Stimulated activated naive CD8-positive, alpha-beta T cell treated with anti-CD3 and anti-CD28 coated beads, Interleukin-15, Interleukin-2, amounts not matched to agents 100 ng/mL and 50 ng/mL, for 24 hours (primary cell): ENCODE results near the gene CTSS.

Source experiments
- H3K27ac Mint-ChIP-seq: one replicate; pipeline ENCODE4 v1.8.0; 2021; ENCODE audit warnings: mild to moderate bottlenecking, mixed read lengths
- H3K27me3 Mint-ChIP-seq: one replicate; pipeline ENCODE4 v1.8.0; 2021; ENCODE audit warnings: mixed read lengths
- H3K36me3 Mint-ChIP-seq: one replicate; pipeline ENCODE4 v1.8.0; 2021; ENCODE audit warnings: low read depth, mixed read lengths
- H3K4me1 Mint-ChIP-seq: one replicate; pipeline ENCODE4 v1.8.0; 2021; ENCODE audit warnings: low read depth, mixed read lengths
- H3K4me3 Mint-ChIP-seq: one replicate; pipeline ENCODE4 v1.8.0; 2021; ENCODE audit warnings: mild to moderate bottlenecking, mixed read lengths
- H3K9me3 Mint-ChIP-seq: one replicate; pipeline ENCODE4 v1.8.0; 2021; ENCODE audit warnings: mixed read lengths

The CTSS gene

DNA sequence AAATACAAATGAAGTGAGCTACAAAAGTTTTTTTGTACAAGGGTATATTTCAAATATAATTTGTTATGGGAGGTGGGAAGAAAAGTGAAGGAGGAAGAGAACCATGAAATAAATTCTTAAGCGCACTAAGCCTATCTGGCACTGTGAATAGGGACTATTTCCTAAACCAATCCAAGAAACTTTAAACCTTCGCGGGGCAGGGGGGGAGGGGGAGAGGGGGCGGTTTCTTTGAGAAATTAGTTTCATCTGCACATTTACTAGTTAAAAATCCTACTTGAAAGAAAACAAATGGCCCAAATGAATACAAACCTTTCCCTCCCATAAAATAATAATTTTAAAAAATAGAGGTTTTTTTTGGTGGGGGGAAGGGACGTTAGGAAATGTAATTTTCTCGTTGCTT is 69.0 kb downstream of the CTSS start:
- peak overlapping the region; percentile 96 for H3K4me3 Mint-ChIP-seq
- H3K27me3 Mint-ChIP-seq, result no peaks in the 10 kb centered on the region
- H3K36me3 Mint-ChIP-seq, result peaks cover 20% of the 10 kb centered on the region
- peak overlapping the region; percentile 82 for H3K27ac Mint-ChIP-seq
- peaks cover 20% of the 10 kb centered on the region for H3K4me1 Mint-ChIP-seq
- H3K9me3 Mint-ChIP-seq, result no peaks in the 10 kb centered on the region

- no peaks in the 10 kb centered on the region for H3K9me3 Mint-ChIP-seq
- H3K4me3 Mint-ChIP-seq, result peak overlapping the region; percentile 96
- H3K27ac Mint-ChIP-seq, result peak overlapping the region; percentile 18
- peaks cover 23% of the 10 kb centered on the region for H3K36me3 Mint-ChIP-seq
- peaks cover 22% of the 10 kb centered on the region for H3K4me1 Mint-ChIP-seq
- no peaks in the 10 kb centered on the region for H3K27me3 Mint-ChIP-seq
These were observed 69.4 kb downstream of the CTSS start for GRCh38 chr1:150696162-150696561.

- Mint-ChIP-seq H3K4me1 (peaks cover 22% of the 10 kb centered on the region), H3K4me3 (peak overlapping the region; percentile 39), H3K27me3 (no peaks in the 10 kb centered on the region), H3K36me3 (peaks cover 26% of the 10 kb centered on the region), H3K9me3 (no peaks in the 10 kb centered on the region), H3K27ac (no peak overlapping the region)
These were observed 70.0 kb downstream of the CTSS start for GRCh38 chr1:150695561-150695960.

DNA sequence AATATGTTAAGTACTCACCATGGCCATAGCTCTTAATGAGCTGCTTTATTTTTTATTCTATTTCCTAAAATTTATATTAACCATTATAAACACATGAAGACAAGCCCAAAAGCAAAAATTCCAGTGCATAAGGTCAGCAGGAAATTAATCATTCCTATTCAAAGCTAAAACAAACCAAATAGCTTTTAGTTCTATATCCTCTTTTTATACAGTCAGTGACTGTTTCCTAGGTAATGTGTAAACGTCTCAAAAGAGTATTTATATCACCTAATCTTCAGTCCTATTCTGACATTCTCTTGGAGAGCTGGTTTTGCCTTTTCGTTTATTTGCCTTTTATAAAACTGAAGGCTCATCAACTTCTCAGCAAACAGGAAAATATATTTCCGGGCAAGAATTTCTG is 72.9 kb downstream of the CTSS start:
- peaks cover 27% of the 10 kb centered on the region for H3K4me1 Mint-ChIP-seq
- H3K36me3 Mint-ChIP-seq, result peaks cover 37% of the 10 kb centered on the region

DNA sequence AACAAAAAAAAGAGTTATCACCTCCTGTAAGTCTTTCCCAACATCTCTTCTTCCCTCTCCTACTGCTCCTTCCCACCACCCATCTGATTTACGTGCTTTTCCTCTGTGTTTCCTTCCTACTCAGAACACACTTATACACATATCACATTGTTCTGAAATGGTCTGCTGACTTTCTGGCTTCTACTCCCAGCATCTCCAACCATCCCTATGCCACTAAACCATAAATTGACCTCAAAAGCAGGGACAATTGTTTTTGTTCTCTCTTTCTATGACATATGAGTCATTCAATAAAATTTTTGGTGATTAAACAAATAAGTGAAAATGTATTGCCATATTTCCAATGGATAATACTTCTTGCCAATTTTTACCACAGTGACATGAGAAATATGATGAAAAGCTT is 76.8 kb downstream of the CTSS start:
- peak overlapping the region; percentile 14 for H3K27ac Mint-ChIP-seq
- H3K4me3 Mint-ChIP-seq, result no peak overlapping the region
- peaks cover 23% of the 10 kb centered on the region for H3K4me1 Mint-ChIP-seq
- no peaks in the 10 kb centered on the region for H3K9me3 Mint-ChIP-seq
- no peaks in the 10 kb centered on the region for H3K27me3 Mint-ChIP-seq
- peaks cover 38% of the 10 kb centered on the region for H3K36me3 Mint-ChIP-seq

More for the DNA sequence above, 72.9 kb downstream of the CTSS start:
- Mint-ChIP-seq H3K27me3 (no peaks in the 10 kb centered on the region), H3K9me3 (no peaks in the 10 kb centered on the region), H3K27ac (no peak overlapping the region), H3K4me3 (no peak overlapping the region)

GRCh38 chr1:150686275-150686674 is 79.3 kb downstream of the CTSS start:
- Mint-ChIP-seq H3K36me3 (peaks cover 32% of the 10 kb centered on the region), H3K9me3 (no peaks in the 10 kb centered on the region), H3K27me3 (no peaks in the 10 kb centered on the region), H3K4me3 (no peak overlapping the region), H3K27ac (no peak overlapping the region), H3K4me1 (peaks cover 22% of the 10 kb centered on the region)

GRCh38 chr1:150683914-150684313 is 81.7 kb downstream of the CTSS start:
- peaks cover 26% of the 10 kb centered on the region for H3K36me3 Mint-ChIP-seq
- H3K4me3 Mint-ChIP-seq, result no peak overlapping the region
- H3K9me3 Mint-ChIP-seq, result no peaks in the 10 kb centered on the region
- H3K4me1 Mint-ChIP-seq, result peaks cover 18% of the 10 kb centered on the region
- H3K27me3 Mint-ChIP-seq, result no peaks in the 10 kb centered on the region
- H3K27ac Mint-ChIP-seq, result no peak overlapping the region
